Pons (tissue), 1 donor: ENCODE measurements around the gene DDAH2.

ENCODE experiments used
- DNase-seq: peaks from one replicate; pipeline ENCODE4 v3.0.0-alpha.2; 2016; ENCODE audit warnings: low spot score

The DDAH2 gene

GRCh38 chr6:31728767-31729514 is at the start of gene DDAH2:
Gene DDAH2 (minus strand): TSS chr6:31729299. CDS start chr6:31729161, 138 bp downstream.
- DNase-seq = no peak

- no peak for DNase-seq
Measured at GRCh38 chr6:31778193-31778592, 49.1 kb upstream of the DDAH2 start.

GRCh38 chr6:31777667-31778050 is 48.6 kb upstream of the DDAH2 start:
- DNase-seq = no peak

- no peak for DNase-seq
Measured at GRCh38 chr6:31776989-31777666, 48.0 kb upstream of the DDAH2 start, which contains the start of gene VWA7. Gene VWA7 (minus strand): TSS chr6:31777328. CDS start chr6:31776779, 549 bp downstream.

GRCh38 chr6:31776485-31776988 is 47.4 kb upstream of the DDAH2 start:
- DNase-seq = no peak

GRCh38 chr6:31775633-31776484 is 46.8 kb upstream of the DDAH2 start:
- DNase-seq = no peak

- no peak for DNase-seq
Measured at GRCh38 chr6:31775184-31775583, 46.1 kb upstream of the DDAH2 start.

GRCh38 chr6:31771992-31772358 is 42.9 kb upstream of the DDAH2 start:
- DNase-seq = no peak

GRCh38 chr6:31770860-31771259 is 41.8 kb upstream of the DDAH2 start:
- DNase-seq = no peak

- DNase-seq = no peak
Measured at GRCh38 chr6:31769684-31770371, 40.7 kb upstream of the DDAH2 start.

GRCh38 chr6:31768363-31769257 is 39.5 kb upstream of the DDAH2 start:
- peak; percentile 65 for DNase-seq

- no peak for DNase-seq
Measured at GRCh38 chr6:31767096-31767645, 38.1 kb upstream of the DDAH2 start.

- DNase-seq = no peak
Measured at GRCh38 chr6:31765910-31766794, 37.1 kb upstream of the DDAH2 start.

GRCh38 chr6:31765559-31765909 is 36.4 kb upstream of the DDAH2 start:
- no peak for DNase-seq

GRCh38 chr6:31764198-31764597 is 35.1 kb upstream of the DDAH2 start:
- DNase-seq = no peak

GRCh38 chr6:31763619-31763940 is 34.5 kb upstream of the DDAH2 start:
- peak; percentile 16 for DNase-seq

- DNase-seq = no peak
Measured at GRCh38 chr6:31762878-31763618, 33.9 kb upstream of the DDAH2 start.

GRCh38 chr6:31762356-31762755 is 33.3 kb upstream of the DDAH2 start, which contains the start of gene SAPCD1:
Gene SAPCD1 (plus strand): TSS chr6:31762656. CDS start chr6:31763055, 399 bp downstream.
- DNase-seq = no peak

- DNase-seq = no peak
Measured at GRCh38 chr6:31761343-31761742, 32.2 kb upstream of the DDAH2 start.
